OCI-LY7 (cell line): ENCODE results near the gene ULK1.

ENCODE experiments used
- EZH2phosphoT487 ChIP-seq: fragments of 200-600 bp; sonication (generic); IDR thresholded peaks from 2 replicates; pipeline ENCODE4 v1.6.1; 2018; ENCODE audit warnings: low read depth, borderline replicate concordance, mild to moderate bottlenecking, mixed run types, antibody characterized with exemption, low read length, moderate library complexity, mixed read lengths
- TF ChIP-seq, protein P1 (sequence below): fragments of 200-600 bp; sonication (generic); conservative IDR thresholded peaks from 2 replicates; pipeline ENCODE4 v1.5.1; 2014; ENCODE audit warnings: mild to moderate bottlenecking, antibody characterized with exemption, low read length, moderate library complexity, mixed read lengths

DNA sequence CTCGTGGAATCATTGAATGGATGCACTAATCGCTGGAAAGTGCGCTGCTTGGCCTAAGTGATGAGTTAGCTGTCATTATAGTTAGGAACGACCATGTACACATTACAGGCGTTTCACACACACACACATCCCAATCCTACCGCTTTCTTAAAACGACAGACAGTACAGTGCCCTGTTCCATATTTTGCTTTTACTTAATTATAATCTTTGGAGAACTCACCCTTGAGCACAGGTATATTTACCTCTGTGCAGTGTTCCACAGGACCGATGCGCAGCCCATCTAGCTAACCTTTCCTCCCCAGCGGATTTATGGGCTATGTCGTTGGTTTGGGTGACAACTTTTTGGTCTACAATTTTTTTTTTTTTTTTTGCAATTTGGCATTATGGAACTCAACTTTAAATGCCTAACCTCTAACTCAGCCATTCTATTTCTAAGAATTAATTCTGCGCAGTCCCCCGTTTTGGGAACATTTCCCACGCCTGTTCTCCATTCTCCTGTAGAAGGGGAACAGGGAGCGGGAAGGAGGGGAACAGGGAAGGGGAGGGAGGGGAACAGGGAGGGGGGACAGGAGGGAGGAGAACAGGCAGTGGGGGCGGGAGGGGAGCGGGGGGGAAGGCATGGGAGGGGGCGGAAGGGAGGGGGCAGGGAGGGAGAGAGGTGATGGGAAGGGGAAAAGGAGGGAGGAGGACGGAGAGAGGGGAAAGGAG, 663 bp upstream of the ULK1 start:
- TF ChIP-seq, protein P1, sequence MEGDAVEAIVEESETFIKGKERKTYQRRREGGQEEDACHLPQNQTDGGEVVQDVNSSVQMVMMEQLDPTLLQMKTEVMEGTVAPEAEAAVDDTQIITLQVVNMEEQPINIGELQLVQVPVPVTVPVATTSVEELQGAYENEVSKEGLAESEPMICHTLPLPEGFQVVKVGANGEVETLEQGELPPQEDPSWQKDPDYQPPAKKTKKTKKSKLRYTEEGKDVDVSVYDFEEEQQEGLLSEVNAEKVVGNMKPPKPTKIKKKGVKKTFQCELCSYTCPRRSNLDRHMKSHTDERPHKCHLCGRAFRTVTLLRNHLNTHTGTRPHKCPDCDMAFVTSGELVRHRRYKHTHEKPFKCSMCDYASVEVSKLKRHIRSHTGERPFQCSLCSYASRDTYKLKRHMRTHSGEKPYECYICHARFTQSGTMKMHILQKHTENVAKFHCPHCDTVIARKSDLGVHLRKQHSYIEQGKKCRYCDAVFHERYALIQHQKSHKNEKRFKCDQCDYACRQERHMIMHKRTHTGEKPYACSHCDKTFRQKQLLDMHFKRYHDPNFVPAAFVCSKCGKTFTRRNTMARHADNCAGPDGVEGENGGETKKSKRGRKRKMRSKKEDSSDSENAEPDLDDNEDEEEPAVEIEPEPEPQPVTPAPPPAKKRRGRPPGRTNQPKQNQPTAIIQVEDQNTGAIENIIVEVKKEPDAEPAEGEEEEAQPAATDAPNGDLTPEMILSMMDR = no peak
- TF ChIP-seq EZH2phosphoT487 = no peak
